Psoas muscle (tissue), 8 donors: ENCODE measurements around the gene OVCA2. TPM values are rescaled to one million over a fixed set of nuclear protein-coding genes. Genes with fewer than 3 reads are reported as not detected.

Source experiments
- ATAC-seq, 4 donors: fragments of 200-7000 bp; cut with Tn5 transposase; one replicate each; pipeline ENCODE4 v1.9.1; 2020; ENCODE audit warnings: moderate library complexity in 3 of 4, mild to moderate bottlenecking in 2 of 4
- DNase-seq, 2 donors: peaks; one replicate each; pipeline ENCODE4 v3.0.0-alpha.2; 2020
- H3K27ac ChIP-seq: fragments of 200-600 bp; one replicate; pipeline ENCODE4 v1.8.0; 2022
- H3K27me3 ChIP-seq, 3 donors: fragments of 200-600 bp in 1 of 3; one replicate each; pipeline versions ENCODE4 v1.6.1 to v1.8.0; 2013 to 2022; ENCODE audit warnings: low read length in 2 of 3, mild to moderate bottlenecking in 2 of 3, moderate library complexity in 1 of 3; ENCODE audit not compliant: insufficient read depth in 3 of 3
- H3K36me3 ChIP-seq, 2 donors: fragments of 200-600 bp in 1 of 2; one replicate each; pipeline versions ENCODE4 v1.6.1 to v1.8.0; 2013 to 2022; ENCODE audit warnings: low read depth in 1 of 2, mild to moderate bottlenecking in 1 of 2, moderate library complexity in 1 of 2; ENCODE audit not compliant: insufficient read depth in 1 of 2
- H3K4me1 ChIP-seq: fragments of 200-600 bp; one replicate; pipeline ENCODE4 v1.8.0; 2022
- H3K4me3 ChIP-seq: fragments of 200-600 bp; one replicate; pipeline ENCODE4 v1.8.0; 2022; ENCODE audit warnings: mild to moderate bottlenecking
- H3K9me3 ChIP-seq: fragments of 200-600 bp; one replicate; pipeline ENCODE4 v1.8.0; 2022
- WGBS, 3 donors: extraction: QIAGEN DNeasy Blood & Tissue Kit; methylation state at CpG; one replicate each; pipeline versions ENCODE4 v1.1.6 to v1.1.7; 2013; 5-methylcytosine and 5-hydroxymethylcytosine counted together
- intact Hi-C, 2 donors: fragments of 100-400 bp; cut with DNase I; formaldehyde crosslinking; loops; one replicate each; pipeline versions ENCODE4 v1.11.0 to v1.14.2; 2022
- polyA plus RNA-seq, 3 donors: library from polyadenylated mRNA; stranded (reverse); fragments of 200-250 nt; gene quantifications; one replicate each; pipeline ENCODE4 v1.2.3, GENCODE V29; 2013
- total RNA-seq, 4 donors: library from RNA; stranded (reverse); fragmentation: NEBNext Ultra II Directional in 2 of 4; extraction: Animal tissue kit (Norgen Biotek cat#: 25700) in 2 of 4; gene quantifications; one replicate each; pipeline versions ENCODE4 v1.2.1 to v1.2.4, GENCODE V29; 2021 to 2023
- TF ChIP-seq, protein P1 (sequence below): fragments of 200-600 bp; IDR thresholded peaks from one replicate; pipeline ENCODE4 v1.8.0; 2022; ENCODE audit warnings: antibody characterized with exemption
- donor health status: healthy with polysubstance abuse.
- donor health status: DM: no; HTN: no; CAD: no; lungs with moderate emphysema.
- donor health status: Bipolar disorder and iron deficiency.
- donor health status: healthy.
- donor health status: DM: yes; HTN: yes; CAD: no.
- donor health status: DM: no; HTN: no; CAD: no.
- donor health status: DM: no; HTN: no; CAD: no.
- donor health status: DM: yes; HTN: yes; CAD: no.

The OVCA2 gene
- total and polyA plus RNA-seq, 7 donors = 10.1 to 66.1 (median 23.0) TPM

DNA sequence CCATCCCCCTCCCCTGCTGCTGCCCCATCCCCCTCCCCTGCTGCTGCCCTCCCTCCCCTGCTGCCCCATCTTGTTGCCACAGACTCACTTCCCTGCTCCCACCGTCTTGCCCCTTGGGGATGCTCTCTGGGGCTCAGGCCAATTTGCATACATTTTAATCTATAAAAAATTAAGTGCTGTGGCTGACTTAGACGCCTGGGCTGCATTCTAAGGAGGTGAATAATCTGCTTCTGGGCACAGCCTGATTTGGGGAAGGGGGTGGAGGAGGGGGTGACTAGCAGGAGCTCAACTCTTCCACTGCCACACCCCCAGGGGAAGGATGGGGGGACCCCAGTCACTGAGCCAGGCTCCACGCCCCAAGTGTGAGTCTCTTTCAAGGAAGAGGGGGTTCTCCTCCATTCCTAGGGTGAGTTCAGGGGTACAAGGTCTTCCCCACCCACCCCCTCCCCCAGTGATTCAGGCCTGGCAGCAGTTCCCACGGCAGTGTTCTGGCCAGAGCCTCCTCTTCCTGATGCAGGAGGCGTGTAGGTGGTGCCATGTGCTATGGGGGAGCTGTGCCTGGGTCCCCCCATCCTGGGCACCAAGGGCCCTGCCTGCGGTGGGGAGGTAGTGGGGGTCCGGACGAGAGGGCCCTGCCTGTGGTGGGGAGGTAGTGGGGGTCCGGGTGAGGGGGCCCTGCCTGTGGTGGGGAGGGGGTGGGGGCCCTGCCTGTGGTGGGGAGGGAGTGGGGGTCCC is 6.8 kb upstream of the OVCA2 start:
- TF ChIP-seq, protein P1, sequence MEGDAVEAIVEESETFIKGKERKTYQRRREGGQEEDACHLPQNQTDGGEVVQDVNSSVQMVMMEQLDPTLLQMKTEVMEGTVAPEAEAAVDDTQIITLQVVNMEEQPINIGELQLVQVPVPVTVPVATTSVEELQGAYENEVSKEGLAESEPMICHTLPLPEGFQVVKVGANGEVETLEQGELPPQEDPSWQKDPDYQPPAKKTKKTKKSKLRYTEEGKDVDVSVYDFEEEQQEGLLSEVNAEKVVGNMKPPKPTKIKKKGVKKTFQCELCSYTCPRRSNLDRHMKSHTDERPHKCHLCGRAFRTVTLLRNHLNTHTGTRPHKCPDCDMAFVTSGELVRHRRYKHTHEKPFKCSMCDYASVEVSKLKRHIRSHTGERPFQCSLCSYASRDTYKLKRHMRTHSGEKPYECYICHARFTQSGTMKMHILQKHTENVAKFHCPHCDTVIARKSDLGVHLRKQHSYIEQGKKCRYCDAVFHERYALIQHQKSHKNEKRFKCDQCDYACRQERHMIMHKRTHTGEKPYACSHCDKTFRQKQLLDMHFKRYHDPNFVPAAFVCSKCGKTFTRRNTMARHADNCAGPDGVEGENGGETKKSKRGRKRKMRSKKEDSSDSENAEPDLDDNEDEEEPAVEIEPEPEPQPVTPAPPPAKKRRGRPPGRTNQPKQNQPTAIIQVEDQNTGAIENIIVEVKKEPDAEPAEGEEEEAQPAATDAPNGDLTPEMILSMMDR = no peak
- no peak overlapping the region for H3K27ac ChIP-seq
- 59 to 68% (median 68%) methylated on average over 5 to 9 of the region's 9 CpGs for WGBS, 3 donors
- H3K9me3 ChIP-seq = no peaks in the 10 kb centered on the region
- no peak overlapping the region for H3K4me3 ChIP-seq
- intact Hi-C loops = no loop called here
- no peak for ATAC-seq
- no peak for DNase-seq
- peaks cover 0 to 63% of the 10 kb centered on the region in 2 donors for H3K36me3 ChIP-seq
- peaks cover 21% of the 10 kb centered on the region for H3K4me1 ChIP-seq
- H3K27me3 ChIP-seq = no peaks in the 10 kb centered on the region

- intact Hi-C loops = no loop called here
These were observed 6.0 kb upstream of the OVCA2 start for GRCh38 chr17:2035541-2036488.

DNA sequence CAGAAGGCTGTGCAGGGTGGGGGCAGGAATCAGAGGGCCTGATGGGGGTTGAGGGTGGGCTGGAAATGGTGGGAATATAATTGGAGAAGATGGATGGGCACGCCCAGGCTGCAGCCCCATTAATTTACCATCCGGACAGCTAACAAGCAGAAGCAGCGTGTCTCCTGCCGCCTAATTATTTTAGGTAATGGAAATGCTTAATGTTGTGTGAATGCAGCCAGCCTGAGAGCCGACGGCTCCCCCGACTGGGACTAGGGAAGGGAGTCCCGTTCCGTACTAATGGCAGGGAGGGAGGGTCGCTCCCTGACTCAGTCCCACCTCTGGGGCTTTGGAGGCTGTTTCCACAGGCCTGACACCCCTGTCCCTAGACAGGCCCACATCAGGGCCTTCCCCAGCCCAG is 4.7 kb upstream of the OVCA2 start:
- WGBS, 3 donors = 86 to 90% (median 87%) methylated on average over 10 of the region's 10 CpGs
- DNase-seq (no peak), ATAC-seq (no peak)
- TF ChIP-seq, protein P1 = no peak
- Histone ChIP-seq H3K27ac (no peak overlapping the region), H3K4me1 (peaks cover 15% of the 10 kb centered on the region), H3K9me3 (no peaks in the 10 kb centered on the region), H3K36me3 (peaks cover 0 to 69% of the 10 kb centered on the region in 2 donors), H3K4me3 (no peak overlapping the region), H3K27me3 (no peaks in the 10 kb centered on the region)
- intact Hi-C loops = no loop called here

More at GRCh38 chr17:2035541-2036488, 6.0 kb upstream of the OVCA2 start:
- Histone ChIP-seq H3K9me3 (no peaks in the 10 kb centered on the region), H3K36me3 (peaks cover 0 to 72% of the 10 kb centered on the region in 2 donors), H3K4me3 (no peak overlapping the region), H3K27me3 (no peaks in the 10 kb centered on the region), H3K4me1 (peaks cover 20% of the 10 kb centered on the region), H3K27ac (no peak overlapping the region)
- DNase-seq = no peak
- 88% methylated on average over 29 of the region's 29 CpGs for WGBS, 3 donors
- ATAC-seq = no peak
- TF ChIP-seq, protein P1 = no peak

GRCh38 chr17:2040219-2040827 is 1.5 kb upstream of the OVCA2 start:
- ATAC-seq = no peak
- DNase-seq = no peak
- TF ChIP-seq, protein P1 = no peak
- Histone ChIP-seq H3K9me3 (no peaks in the 10 kb centered on the region), H3K36me3 (peaks cover 2 to 71% of the 10 kb centered on the region in 2 donors), H3K27me3 (no peaks in the 10 kb centered on the region), H3K4me1 (peaks cover 29% of the 10 kb centered on the region), H3K4me3 (no peak overlapping the region), H3K27ac (peak overlapping the region; percentile 91)
- intact Hi-C loops = no loop called here
- 76 to 92% (median 84%) methylated on average over 7 of the region's 7 CpGs for WGBS, 3 donors
